ENCODE data around the gene TIGAR.

GRCh38 chr12:4274396-4275015, 46.5 kb upstream of the TIGAR start:
- TF ChIP-seq POLR2A (IDR thresholded peaks at IDR 0.05) (no peak), CTCF (IDR thresholded peaks at IDR 0.05) (no peak)
